Activated T-cell treated with anti-CD3 and anti-CD28 coated beads, Interleukin-2, amount 50 U/mL, for 24 hours (primary cell): Measurements from ENCODE around the gene RTL5.

ENCODE experiments used
- DNase-seq: peaks from one replicate; pipeline ENCODE4 v3.0.0-alpha.2; 2020
- H3K27ac Mint-ChIP-seq: 2 replicates; pipeline ENCODE4 v1.8.0; 2020; ENCODE audit warnings: mild to moderate bottlenecking, mixed read lengths
- H3K27me3 Mint-ChIP-seq: 2 replicates; pipeline ENCODE4 v1.8.0; 2020; ENCODE audit warnings: mixed read lengths
- H3K36me3 Mint-ChIP-seq: 2 replicates; pipeline ENCODE4 v1.8.0; 2020; ENCODE audit warnings: low read depth, mixed read lengths
- H3K4me1 Mint-ChIP-seq: 2 replicates; pipeline ENCODE4 v1.8.0; 2020; ENCODE audit warnings: low read depth, mixed read lengths
- H3K4me3 Mint-ChIP-seq: 2 replicates; pipeline ENCODE4 v1.8.0; 2020; ENCODE audit warnings: mild to moderate bottlenecking, moderate library complexity, mixed read lengths
- H3K9me3 Mint-ChIP-seq: 2 replicates; pipeline ENCODE4 v1.8.0; 2020; ENCODE audit warnings: mixed read lengths

Gene RTL5

DNA sequence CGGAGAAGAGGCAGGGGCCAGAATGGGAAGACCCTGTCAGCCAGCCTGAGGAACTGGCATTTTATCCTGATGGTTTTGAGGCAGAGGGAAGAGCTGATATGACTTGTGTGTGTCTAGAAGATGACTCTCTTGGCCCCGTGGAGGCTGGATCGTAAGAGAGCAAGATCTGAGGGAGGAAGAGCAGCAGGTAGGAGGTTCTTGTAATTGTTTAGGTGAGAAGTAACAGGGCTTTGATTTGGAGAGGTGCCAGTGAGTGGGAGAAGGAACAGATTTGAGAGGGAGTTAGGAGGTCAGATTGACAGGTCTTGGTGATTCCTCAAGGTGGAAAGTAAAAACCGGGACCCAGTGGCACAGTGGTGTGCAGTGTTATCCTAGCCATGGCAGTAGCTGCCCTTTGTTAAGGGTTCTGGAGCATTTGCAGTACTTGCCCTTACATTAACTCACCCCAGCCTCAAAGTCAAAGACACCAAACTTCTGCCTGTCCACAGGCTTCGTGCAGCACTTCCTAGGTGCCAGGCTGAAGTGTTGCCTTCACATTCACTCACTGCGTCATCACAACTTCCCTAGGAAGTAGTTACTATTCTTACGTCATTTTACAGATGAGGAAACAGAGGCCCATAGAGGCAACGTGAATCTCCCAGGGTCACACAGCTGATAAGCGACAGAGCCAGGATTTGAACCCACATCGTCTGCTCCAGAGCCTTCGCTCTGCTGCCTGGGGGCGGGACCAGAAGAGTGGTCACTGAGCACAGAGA lies 23.7 kb downstream of the RTL5 start:
- H3K4me1 Mint-ChIP-seq = peaks cover 19% of the 10 kb centered on the region

DNA sequence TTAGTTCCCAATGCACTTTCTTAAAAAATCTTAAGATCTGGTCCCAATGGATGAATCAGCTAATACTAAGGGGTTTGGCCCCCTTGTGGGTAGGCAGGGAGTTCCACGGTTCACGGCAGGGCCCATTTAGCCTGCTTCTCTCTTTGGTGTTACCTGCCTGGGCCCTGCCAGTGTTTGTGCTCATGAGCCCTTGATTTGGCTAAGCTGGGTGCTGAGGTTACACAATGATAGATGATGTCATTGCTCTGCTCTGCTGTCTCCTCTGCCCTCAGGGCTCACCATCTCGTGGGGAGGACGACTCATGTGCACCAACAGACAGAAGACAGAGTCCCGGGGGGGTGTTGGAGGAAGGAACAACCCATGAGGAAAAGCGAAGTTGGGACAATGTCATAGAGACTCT lies 24.4 kb downstream of the RTL5 start:
- Mint-ChIP-seq H3K27ac (no peak overlapping the region), H3K27me3 (peaks cover 73% of the 10 kb centered on the region), H3K4me3 (no peak overlapping the region), H3K4me1 (peaks cover 22% of the 10 kb centered on the region), H3K36me3 (no peaks in the 10 kb centered on the region), H3K9me3 (no peaks in the 10 kb centered on the region)
- DNase-seq = no peak

More for the DNA sequence above, 23.7 kb downstream of the RTL5 start:
- no peaks in the 10 kb centered on the region for H3K36me3 Mint-ChIP-seq
- DNase-seq = no peak
- H3K27ac Mint-ChIP-seq = no peak overlapping the region
- no peaks in the 10 kb centered on the region for H3K9me3 Mint-ChIP-seq
- H3K4me3 Mint-ChIP-seq = no peak overlapping the region
- peaks cover 69% of the 10 kb centered on the region for H3K27me3 Mint-ChIP-seq

DNA sequence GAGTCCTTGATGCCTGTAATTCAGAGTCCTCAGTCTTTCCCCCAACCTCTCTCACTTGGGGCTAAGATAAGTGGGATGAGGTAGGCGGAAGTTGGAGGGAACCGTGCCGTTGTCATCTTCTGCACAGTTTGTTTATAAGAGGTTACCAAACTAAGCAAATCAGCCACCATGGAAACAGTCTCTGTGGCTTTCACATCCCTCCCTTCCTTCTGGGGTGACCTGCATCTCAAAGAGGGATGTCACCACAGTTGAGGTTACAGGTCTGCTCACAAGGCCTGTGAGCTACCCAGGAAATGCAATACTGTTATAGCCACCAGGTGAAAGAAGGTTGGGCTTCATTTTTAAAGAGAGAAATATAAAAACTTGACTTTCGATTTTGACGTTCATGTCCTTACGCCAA lies 26.3 kb downstream of the RTL5 start:
- peaks cover 41% of the 10 kb centered on the region for H3K4me1 Mint-ChIP-seq
- peaks cover 82% of the 10 kb centered on the region for H3K27me3 Mint-ChIP-seq
- no peak for DNase-seq

DNA sequence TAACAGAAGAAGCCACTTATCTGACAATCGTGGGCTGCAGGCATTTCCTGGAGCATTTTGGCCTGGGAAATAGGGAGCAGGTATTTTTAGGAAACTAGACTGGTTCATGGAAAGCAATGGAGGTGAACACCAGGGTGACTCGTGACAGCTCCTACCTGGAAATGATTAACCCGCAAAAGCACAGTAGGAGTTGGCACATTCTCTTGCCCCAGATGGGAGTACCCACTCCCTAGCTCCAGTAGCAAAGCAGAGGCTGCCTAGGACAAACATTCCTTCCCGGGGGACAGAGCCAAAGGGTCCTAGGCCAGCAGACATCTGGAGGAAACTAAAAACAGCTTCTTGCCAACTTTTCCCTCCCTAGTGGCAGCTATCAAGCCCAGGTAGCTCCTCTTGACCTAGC lies 29.0 kb downstream of the RTL5 start:
- DNase-seq = no peak
- Mint-ChIP-seq H3K9me3 (no peaks in the 10 kb centered on the region), H3K27ac (no peak overlapping the region), H3K27me3 (peaks cover 76% of the 10 kb centered on the region), H3K36me3 (no peaks in the 10 kb centered on the region), H3K4me3 (no peak overlapping the region), H3K4me1 (peaks cover 50% of the 10 kb centered on the region)

More for the DNA sequence above, 26.3 kb downstream of the RTL5 start:
- Mint-ChIP-seq H3K36me3 (no peaks in the 10 kb centered on the region), H3K4me3 (no peak overlapping the region), H3K27ac (no peak overlapping the region), H3K9me3 (no peaks in the 10 kb centered on the region)

DNA sequence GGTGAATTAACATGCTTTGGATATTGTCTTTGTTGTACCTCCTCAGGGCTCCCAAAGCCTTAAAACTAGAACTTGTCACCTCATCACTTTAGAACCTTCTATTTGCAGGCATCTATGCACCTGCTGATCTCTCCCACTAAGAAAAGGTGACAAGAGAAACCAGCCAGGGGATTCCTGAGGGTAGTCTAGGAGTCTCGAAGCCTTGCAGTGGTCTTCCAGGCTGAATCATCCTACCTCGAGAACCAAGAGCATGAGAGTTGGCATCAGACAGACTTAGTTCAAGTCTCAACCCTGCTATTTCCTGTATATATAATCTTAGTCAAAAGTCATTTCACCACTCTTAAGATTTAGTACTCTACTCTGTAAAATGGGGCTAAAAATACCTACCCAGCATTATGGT lies 29.6 kb downstream of the RTL5 start:
- H3K27ac Mint-ChIP-seq = no peak overlapping the region
- no peak overlapping the region for H3K4me3 Mint-ChIP-seq
- peaks cover 76% of the 10 kb centered on the region for H3K27me3 Mint-ChIP-seq

DNA sequence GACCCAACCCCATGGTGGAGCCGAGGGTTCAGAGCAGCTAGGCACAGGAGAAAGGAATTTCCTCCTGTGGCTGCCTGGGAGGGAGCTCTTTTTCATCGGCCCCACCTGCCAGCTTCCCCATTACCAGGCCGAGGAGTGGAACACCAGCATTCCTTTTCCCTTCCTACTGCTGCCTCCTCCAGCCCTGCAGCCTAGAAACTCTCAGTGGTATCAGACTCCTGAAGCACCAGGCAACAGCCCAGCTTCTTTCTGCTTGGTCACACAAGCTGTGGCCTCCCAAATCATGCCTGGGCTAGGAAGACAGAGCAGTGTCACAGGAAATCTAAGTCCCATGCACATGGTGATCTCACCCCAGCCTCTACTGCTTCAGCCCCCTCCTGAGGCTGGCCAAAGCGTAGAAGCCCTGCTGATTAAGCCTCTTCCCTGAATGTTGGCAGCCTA lies 30.1 kb downstream of the RTL5 start:
- Mint-ChIP-seq H3K4me1 (peaks cover 46% of the 10 kb centered on the region), H3K4me3 (peak overlapping the region; percentile 28), H3K27me3 (peaks cover 79% of the 10 kb centered on the region), H3K9me3 (no peaks in the 10 kb centered on the region), H3K27ac (no peak overlapping the region), H3K36me3 (no peaks in the 10 kb centered on the region)
- no peak for DNase-seq

More for the DNA sequence above, 29.6 kb downstream of the RTL5 start:
- Mint-ChIP-seq H3K9me3 (no peaks in the 10 kb centered on the region), H3K4me1 (peaks cover 47% of the 10 kb centered on the region), H3K36me3 (no peaks in the 10 kb centered on the region)
- DNase-seq = no peak

DNA sequence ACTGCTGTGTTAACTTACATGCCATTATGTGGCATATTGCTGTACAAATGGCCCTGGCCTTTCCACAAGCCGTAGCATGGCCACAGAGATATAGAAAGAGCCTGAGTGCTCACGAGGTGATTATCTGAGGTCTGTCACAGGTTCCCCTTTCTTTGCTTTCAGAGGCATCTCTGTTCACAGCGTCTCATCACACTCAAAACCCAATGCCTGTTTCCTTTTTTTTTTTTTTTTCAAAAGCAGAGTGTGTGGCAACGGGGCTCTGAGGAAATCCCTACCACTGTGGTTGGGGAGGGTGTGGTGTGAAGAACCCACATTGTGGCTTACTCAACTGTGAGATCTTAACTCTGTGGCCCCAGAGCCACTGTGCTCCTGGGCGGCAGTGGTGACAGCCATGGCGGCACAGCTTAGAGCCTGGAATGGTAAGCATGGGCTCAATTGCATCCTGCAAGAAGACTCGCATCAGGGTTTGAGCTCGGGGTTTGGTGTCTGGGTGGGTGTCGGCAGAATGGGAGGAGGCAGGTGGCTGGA lies 30.8 kb downstream of the RTL5 start:
- peaks cover 46% of the 10 kb centered on the region for H3K4me1 Mint-ChIP-seq
- DNase-seq = peak; percentile 64
- no peaks in the 10 kb centered on the region for H3K36me3 Mint-ChIP-seq
- peak overlapping the region; percentile 67 for H3K27ac Mint-ChIP-seq
- no peaks in the 10 kb centered on the region for H3K9me3 Mint-ChIP-seq
- peaks cover 80% of the 10 kb centered on the region for H3K27me3 Mint-ChIP-seq
- H3K4me3 Mint-ChIP-seq = peak overlapping the region; percentile 28

DNA sequence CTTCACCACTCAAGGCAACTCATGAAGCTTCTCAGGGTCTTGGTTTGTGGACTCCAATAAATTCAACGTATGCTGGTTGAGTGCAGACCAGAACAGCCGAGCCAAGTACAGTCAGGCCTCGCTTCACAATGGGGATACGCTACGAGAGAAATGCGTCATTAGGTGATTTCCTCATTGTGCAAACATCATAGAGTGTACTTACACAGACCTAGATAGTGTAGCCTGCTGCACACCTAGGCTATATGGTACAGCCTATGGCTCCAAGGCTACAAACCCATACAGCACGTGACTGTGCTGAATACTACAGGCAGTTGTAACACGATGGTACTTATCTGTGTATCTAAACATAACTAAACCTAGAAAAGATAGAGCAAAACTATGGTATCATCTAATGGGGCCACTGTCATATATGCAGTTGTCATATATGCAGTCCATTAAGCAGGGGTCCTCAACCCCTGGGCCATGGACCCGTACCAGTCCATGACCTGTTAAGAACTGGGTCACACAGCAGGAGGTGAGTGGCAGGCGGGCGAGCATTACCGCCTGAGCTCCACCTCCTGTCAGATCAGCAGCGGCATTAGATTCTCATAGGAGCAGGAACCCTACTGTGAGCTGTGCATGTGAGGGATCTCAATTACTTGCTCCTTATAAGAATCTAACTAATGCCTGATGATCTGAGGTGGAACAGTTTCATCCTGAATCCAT lies 31.5 kb downstream of the RTL5 start:
- peaks cover 46% of the 10 kb centered on the region for H3K4me1 Mint-ChIP-seq
- H3K27me3 Mint-ChIP-seq = peaks cover 87% of the 10 kb centered on the region
- no peak overlapping the region for H3K27ac Mint-ChIP-seq
- DNase-seq = no peak
- H3K36me3 Mint-ChIP-seq = no peaks in the 10 kb centered on the region
- H3K9me3 Mint-ChIP-seq = no peaks in the 10 kb centered on the region
- H3K4me3 Mint-ChIP-seq = no peak overlapping the region

DNA sequence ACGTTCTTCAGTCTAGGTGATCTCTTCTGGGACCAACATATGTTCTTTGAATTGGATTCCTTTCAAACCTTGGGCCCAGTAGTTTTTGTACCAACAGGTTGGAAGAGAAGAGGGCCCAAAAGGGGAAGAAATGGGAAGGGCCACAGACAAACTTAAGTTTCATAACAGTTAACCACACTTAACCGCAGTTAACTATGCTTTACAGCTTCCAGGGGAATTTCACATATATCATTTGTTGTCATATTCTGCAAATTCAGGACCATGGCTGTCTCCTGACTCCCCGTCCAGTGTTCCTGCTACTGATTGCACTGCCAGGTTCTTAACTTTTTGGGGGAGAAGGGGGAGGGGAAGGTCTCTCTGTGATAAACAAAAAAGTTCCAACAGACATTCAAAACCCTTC lies 34.6 kb downstream of the RTL5 start:
- no peak overlapping the region for H3K4me3 Mint-ChIP-seq
- H3K27me3 Mint-ChIP-seq = peaks cover 81% of the 10 kb centered on the region
- H3K9me3 Mint-ChIP-seq = no peaks in the 10 kb centered on the region
- no peaks in the 10 kb centered on the region for H3K36me3 Mint-ChIP-seq
- H3K4me1 Mint-ChIP-seq = peaks cover 42% of the 10 kb centered on the region
- no peak overlapping the region for H3K27ac Mint-ChIP-seq
- DNase-seq = no peak

DNA sequence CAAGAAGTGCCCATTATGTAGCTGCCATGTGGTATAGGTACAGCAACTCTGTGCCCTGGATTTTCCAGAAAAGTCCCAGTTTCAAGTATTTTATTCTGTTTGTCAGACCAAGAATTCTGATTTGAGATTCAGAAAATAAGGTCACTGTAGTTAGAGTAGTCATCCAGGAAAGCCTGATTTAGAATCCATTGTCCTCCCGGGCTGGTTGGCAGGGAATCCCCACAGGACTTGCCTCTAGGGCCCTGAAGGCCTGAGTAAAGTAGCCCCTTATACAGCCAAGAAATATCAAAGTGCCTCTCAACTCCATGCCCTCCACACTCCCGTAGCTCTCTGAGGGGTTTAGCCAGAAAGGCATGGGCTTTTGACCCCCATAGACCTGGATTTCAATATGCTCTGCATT lies 36.3 kb downstream of the RTL5 start:
- no peak for DNase-seq

DNA sequence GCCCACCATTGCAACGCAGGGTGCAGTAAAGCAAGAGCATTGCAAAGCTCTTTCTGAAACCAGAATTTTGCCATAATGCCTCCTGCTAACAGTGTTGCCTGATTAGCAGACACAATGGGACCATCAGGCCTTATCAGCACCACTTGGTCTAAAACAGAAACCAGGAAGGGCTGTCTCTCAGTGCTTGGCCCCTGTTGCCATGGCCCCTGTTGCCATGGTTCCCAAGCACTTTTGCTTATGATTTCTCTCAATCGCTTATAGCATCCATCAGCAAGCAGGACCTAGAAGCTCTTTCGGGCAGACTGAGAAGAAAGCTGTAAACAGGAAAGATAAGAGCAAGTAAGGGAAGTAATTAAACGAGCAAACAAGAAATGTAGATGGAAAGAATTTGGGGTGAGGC lies 36.8 kb downstream of the RTL5 start:
- peak; percentile 45 for DNase-seq
- Mint-ChIP-seq H3K27ac (no peak overlapping the region), H3K4me3 (no peak overlapping the region), H3K27me3 (peaks cover 68% of the 10 kb centered on the region), H3K36me3 (no peaks in the 10 kb centered on the region), H3K4me1 (peaks cover 20% of the 10 kb centered on the region), H3K9me3 (no peaks in the 10 kb centered on the region)

More for the DNA sequence above, 36.3 kb downstream of the RTL5 start:
- H3K27ac Mint-ChIP-seq = no peak overlapping the region
- peaks cover 71% of the 10 kb centered on the region for H3K27me3 Mint-ChIP-seq
- H3K9me3 Mint-ChIP-seq = no peaks in the 10 kb centered on the region
- peaks cover 24% of the 10 kb centered on the region for H3K4me1 Mint-ChIP-seq
- H3K36me3 Mint-ChIP-seq = no peaks in the 10 kb centered on the region
- H3K4me3 Mint-ChIP-seq = no peak overlapping the region

DNA sequence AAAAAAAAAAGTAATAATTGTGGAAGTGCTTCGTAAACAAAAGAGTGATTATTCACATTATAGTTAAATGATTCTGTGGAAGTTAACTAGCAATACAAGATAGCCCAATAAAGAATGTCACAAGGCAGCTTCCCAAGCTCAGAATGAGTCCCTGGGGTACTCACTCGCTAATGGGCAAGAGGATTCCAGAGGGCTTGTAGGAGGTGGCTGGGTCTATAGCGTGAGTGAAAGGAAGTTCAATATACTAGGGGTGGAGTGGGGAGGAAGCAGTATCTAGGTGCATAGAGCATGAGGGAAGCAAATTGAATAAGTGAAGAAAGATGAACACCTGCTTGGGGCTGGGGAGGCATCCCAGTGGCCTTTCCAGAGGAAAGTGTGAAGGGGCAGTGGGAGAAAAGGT lies 42.5 kb downstream of the RTL5 start:
- Mint-ChIP-seq H3K36me3 (no peaks in the 10 kb centered on the region), H3K9me3 (no peaks in the 10 kb centered on the region), H3K4me1 (no peaks in the 10 kb centered on the region), H3K27me3 (peaks cover 60% of the 10 kb centered on the region), H3K4me3 (no peak overlapping the region), H3K27ac (no peak overlapping the region)
- no peak for DNase-seq

DNA sequence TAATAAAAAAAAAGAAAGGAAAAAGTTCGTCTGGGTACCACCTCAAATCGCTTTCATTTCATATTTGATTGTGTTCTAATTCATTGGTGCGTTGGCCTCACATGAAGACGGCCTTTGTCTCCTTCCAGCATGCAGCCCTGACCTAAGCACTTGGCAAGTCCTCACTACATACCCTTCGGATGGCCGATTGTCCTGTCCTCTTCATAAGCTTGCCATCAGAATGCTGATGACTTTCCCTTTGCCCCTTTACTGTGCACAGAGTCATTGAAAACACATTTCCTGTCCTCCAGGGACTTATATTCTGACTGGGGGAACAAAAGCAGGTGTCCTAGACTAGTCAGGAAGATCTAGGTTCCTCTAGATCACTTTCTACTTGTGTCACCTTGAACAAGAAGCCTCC lies 43.0 kb downstream of the RTL5 start:
- peaks cover 59% of the 10 kb centered on the region for H3K27me3 Mint-ChIP-seq
- DNase-seq = no peak
- H3K9me3 Mint-ChIP-seq = no peaks in the 10 kb centered on the region
- H3K27ac Mint-ChIP-seq = no peak overlapping the region
- H3K4me3 Mint-ChIP-seq = no peak overlapping the region
- H3K36me3 Mint-ChIP-seq = no peaks in the 10 kb centered on the region
- H3K4me1 Mint-ChIP-seq = no peaks in the 10 kb centered on the region

DNA sequence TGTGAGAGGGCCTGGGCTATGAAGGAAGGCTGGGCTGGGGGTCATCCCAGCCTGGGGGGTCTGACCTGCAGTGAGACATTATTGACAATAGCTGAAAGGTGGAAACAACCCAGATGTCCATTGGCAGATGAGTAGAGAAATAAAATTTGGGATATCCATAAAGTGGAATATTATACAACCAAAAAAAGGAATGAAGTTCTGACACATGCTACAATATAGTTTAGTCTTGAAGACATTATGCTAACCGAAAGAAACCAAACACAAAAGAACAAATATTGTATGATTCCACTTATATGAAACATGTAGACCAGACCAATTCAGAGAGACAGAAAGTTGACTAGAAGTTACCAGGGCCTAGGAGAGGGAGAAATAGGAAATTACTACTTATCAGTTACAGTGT lies 44.7 kb downstream of the RTL5 start:
- H3K9me3 Mint-ChIP-seq = no peaks in the 10 kb centered on the region
- H3K27me3 Mint-ChIP-seq = peaks cover 48% of the 10 kb centered on the region
- H3K27ac Mint-ChIP-seq = no peak overlapping the region
- no peak for DNase-seq
- no peak overlapping the region for H3K4me3 Mint-ChIP-seq
- H3K4me1 Mint-ChIP-seq = no peaks in the 10 kb centered on the region
- no peaks in the 10 kb centered on the region for H3K36me3 Mint-ChIP-seq

DNA sequence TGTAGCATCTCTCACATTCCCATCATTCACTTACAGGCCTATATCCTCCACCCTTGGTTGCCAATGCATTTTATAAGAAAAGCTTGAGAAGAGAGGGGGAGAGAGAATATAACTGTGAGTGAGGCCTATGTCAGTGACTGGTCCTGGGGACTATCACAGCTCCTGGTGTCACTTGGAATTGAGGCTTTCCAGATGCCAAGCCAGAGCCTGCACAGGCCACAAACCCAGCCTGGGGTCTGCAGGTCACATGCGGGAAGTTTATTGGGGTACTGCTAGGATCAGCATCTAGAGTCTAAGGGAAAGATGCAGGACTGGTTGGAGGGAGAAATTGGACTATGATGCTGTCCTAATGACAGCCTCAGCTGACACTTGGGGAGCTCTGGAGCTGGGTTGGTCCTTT lies 47.6 kb downstream of the RTL5 start:
- H3K36me3 Mint-ChIP-seq = no peaks in the 10 kb centered on the region
- no peak overlapping the region for H3K27ac Mint-ChIP-seq
- no peak overlapping the region for H3K4me3 Mint-ChIP-seq
- no peaks in the 10 kb centered on the region for H3K4me1 Mint-ChIP-seq
- H3K27me3 Mint-ChIP-seq = peaks cover 53% of the 10 kb centered on the region
- no peaks in the 10 kb centered on the region for H3K9me3 Mint-ChIP-seq
- no peak for DNase-seq
